SJCRH30 (cell line): Measurements from ENCODE around the gene RGMA. TPM values are rescaled to one million over a fixed set of nuclear protein-coding genes. Genes with fewer than 3 reads are reported as not detected.
"Not testable (repeated sequence)": the region's sequence is repeated elsewhere in the genome, so short reads cannot be mapped to it uniquely, and the experiment has no call there.

ENCODE experiments used
- DNase-seq, 2 experiments: peaks; one replicate each; pipeline ENCODE4 v3.0.0-alpha.2; 2015 to 2020
- H3K27ac ChIP-seq: fragments of 250-450 bp; sonication (Bioruptor Pico); 2 replicates; pipeline ENCODE4 v1.5.1; 2020; ENCODE audit warnings: mild to moderate bottlenecking, moderate library complexity
- H3K27me3 ChIP-seq: fragments of 250-450 bp; sonication (Bioruptor Pico); 2 replicates; pipeline ENCODE4 v1.5.1; 2020; ENCODE audit warnings: mild to moderate bottlenecking, moderate library complexity
- H3K36me3 ChIP-seq: fragments of 250-450 bp; sonication (Bioruptor Pico); 2 replicates; pipeline ENCODE4 v1.5.1; 2020; ENCODE audit warnings: mild to moderate bottlenecking, moderate library complexity
- H3K4me1 ChIP-seq: fragments of 250-450 bp; sonication (Bioruptor Pico); 2 replicates; pipeline ENCODE4 v1.5.1; 2020; ENCODE audit warnings: mild to moderate bottlenecking, moderate library complexity
- H3K4me3 ChIP-seq: fragments of 250-450 bp; sonication (Bioruptor Pico); 2 replicates; pipeline ENCODE4 v1.5.1; 2020; ENCODE audit warnings: mild to moderate bottlenecking, moderate library complexity
- H3K9me3 ChIP-seq: fragments of 250-450 bp; sonication (Bioruptor Pico); replicated peaks from 2 replicates; pipeline ENCODE4 v1.5.1; 2020; ENCODE audit warnings: mild to moderate bottlenecking, moderate library complexity
- total RNA-seq: library from RNA; depleted of rRNA; stranded (reverse); fragments of >200 nt; shearing (Covaris generic); gene quantifications from 2 replicates; pipeline ENCODE4 v1.2.3, GENCODE V29; 2014

The RGMA gene
- total RNA-seq, 1 experiment from 2014 or later: 52.7 TPM

DNA sequence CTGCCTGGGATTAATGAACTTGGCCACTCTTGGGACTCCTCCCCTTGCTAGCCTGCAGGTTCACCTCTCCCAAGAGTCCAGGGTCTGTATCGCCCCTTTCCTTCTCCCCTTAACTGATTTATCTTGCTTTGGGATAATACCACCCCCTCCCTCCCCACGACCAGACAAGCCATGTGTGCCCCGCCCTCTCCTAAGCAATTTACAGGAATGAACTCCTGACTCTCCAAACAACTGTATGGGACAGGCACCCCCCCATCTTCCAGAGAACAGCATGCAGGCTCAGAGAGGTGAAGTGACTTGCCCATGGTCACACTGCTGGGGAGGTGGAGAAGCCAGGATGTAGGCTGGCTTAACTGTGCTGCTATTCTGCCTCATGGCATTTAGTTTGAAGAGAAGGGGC, 46.8 kb downstream of the RGMA start:
- no peak overlapping the region for H3K27ac ChIP-seq

GRCh38 chr15:93041159-93041547, 47.9 kb downstream of the RGMA start:
- H3K27ac ChIP-seq: no peak overlapping the region
- no peaks in the 10 kb centered on the region for H3K27me3 ChIP-seq
- no peak overlapping the region for H3K4me3 ChIP-seq
- H3K9me3 ChIP-seq: peaks cover 4% of the 10 kb centered on the region; the same call in 1 of the 2 replicates
- peaks cover 35% of the 10 kb centered on the region for H3K36me3 ChIP-seq
- DNase-seq: no peak
- peaks cover 15% of the 10 kb centered on the region for H3K4me1 ChIP-seq

More for the DNA sequence above, 46.8 kb downstream of the RGMA start:
- H3K4me1 ChIP-seq: peaks cover 5% of the 10 kb centered on the region
- DNase-seq: no peak
- no peaks in the 10 kb centered on the region for H3K27me3 ChIP-seq
- peaks cover 45% of the 10 kb centered on the region for H3K36me3 ChIP-seq
- peaks cover 8% of the 10 kb centered on the region; the same call in 1 of the 2 replicates for H3K9me3 ChIP-seq
- no peak overlapping the region for H3K4me3 ChIP-seq

DNA sequence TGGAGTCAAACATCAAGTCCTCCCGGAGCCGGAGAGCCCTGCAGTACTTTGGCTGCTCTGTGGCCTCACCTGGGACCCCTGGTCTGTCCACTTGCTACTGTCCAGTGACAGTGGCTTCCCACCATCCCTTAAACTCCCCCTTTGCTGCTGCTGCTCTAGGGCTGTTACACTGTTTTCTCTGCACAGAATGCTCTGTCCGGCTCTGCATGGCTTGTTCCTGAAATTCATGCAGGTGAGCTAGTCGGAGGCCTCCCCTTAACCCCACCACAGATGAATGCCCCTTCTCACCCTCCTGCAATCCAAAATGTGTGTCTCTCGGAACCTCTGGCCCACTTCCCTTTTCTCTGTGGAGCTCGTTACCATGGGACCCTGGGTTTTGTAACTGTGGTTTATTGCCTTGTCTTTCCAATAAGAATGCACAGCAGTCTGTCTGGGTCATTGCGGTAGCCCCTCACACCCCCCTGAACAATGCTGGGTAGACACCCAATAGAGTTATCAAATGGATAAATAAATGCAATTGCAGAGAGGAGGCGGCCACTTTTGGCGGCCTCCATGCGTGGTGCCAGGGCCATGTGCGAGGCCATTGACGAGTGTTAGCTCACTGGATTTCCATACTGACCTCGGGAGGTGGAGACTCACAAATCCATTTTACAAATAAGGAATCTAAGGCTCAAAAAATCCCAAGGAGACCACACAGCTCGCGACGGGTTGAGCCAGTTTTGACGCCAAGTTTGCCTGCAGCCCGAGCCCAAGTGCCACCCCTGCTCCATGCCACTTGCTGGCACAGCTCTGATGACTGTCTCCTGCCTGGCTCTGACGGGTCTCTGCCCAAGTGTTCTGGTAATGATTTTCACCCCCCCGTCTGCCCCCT, 48.5 kb downstream of the RGMA start:
- Histone ChIP-seq H3K4me3 (no peak overlapping the region), H3K27me3 (no peaks in the 10 kb centered on the region), H3K27ac (no peak overlapping the region), H3K4me1 (peaks cover 15% of the 10 kb centered on the region), H3K36me3 (peaks cover 28% of the 10 kb centered on the region), H3K9me3 (no peaks in the 10 kb centered on the region)
- DNase-seq: no peak

GRCh38 chr15:93039562-93040287, 49.3 kb downstream of the RGMA start:
- not testable (repeated sequence) for H3K27me3 ChIP-seq, H3K27ac ChIP-seq, H3K9me3 ChIP-seq, DNase-seq, H3K4me3 ChIP-seq
- Histone ChIP-seq H3K4me1 (peaks cover 15% of the 10 kb centered on the region), H3K36me3 (peaks cover 21% of the 10 kb centered on the region)

- no peaks in the 10 kb centered on the region for H3K9me3 ChIP-seq
- peaks cover 15% of the 10 kb centered on the region for H3K4me1 ChIP-seq
- H3K36me3 ChIP-seq: peaks cover 9% of the 10 kb centered on the region; the same call in 1 of the 2 replicates
- H3K4me3 ChIP-seq: peak overlapping the region; percentile 42
- no peak for DNase-seq
- H3K27ac ChIP-seq: peak overlapping the region; percentile 79
- no peaks in the 10 kb centered on the region for H3K27me3 ChIP-seq
These were observed 50.9 kb downstream of the RGMA start for GRCh38 chr15:93037820-93038705.

DNA sequence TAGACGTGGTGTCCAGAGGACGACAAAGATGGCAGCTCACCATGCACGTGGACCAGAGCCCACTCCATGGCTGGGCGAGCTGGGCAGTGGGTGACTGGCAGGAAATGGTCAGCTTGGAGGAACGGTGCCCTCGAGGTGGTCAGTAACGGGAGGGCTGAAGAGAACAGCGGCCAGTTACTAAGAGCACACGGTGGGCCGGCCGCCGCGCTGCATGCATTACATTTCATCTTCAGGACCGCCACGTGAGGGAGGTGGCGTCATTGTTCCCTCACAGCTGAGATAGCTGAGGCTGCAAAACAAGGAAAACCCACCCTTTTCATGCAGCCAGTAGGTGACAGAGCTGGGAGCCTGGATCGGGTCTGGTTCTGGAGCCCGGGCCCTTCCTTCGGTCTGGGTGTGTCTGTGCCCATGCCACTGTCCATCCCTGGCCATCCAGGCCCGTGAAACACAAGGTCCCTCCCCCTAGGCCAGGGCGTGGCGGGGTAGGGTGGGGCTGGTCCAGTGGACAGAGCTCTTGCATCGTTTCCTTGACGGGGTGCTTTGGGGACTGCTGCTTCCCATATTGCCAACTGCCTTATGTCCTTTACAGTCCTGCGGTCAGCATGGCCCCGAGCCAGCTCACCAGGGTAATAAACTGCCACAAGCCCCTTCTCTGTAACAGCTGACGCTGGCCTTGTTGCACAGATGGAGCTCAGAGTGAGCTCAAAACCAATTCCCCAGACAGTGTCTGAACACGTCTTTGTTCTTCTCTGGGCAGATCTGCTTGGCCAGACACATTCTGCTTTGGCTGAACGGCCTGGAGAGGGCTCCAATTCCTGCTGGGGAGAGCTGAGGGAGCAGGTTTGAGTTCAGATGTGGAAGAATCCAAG, 51.8 kb downstream of the RGMA start:
- DNase-seq: peak; percentile 100
- Histone ChIP-seq H3K4me3 (peak overlapping the region; percentile 42), H3K27ac (peak overlapping the region; percentile 79), H3K27me3 (no peaks in the 10 kb centered on the region), H3K36me3 (peaks cover 2% of the 10 kb centered on the region; the same call in 1 of the 2 replicates), H3K9me3 (no peaks in the 10 kb centered on the region), H3K4me1 (peaks cover 15% of the 10 kb centered on the region)

GRCh38 chr15:93035953-93036810, 52.8 kb downstream of the RGMA start:
- peak; percentile 77 to 80 for DNase-seq
- Histone ChIP-seq H3K4me3 (peak overlapping the region; percentile 33), H3K4me1 (peaks cover 15% of the 10 kb centered on the region), H3K27me3 (no peaks in the 10 kb centered on the region), H3K36me3 (no peaks in the 10 kb centered on the region), H3K27ac (peak overlapping the region; percentile 79), H3K9me3 (no peaks in the 10 kb centered on the region)

GRCh38 chr15:93035092-93035915, 53.7 kb downstream of the RGMA start:
- H3K9me3 ChIP-seq: no peaks in the 10 kb centered on the region
- peaks cover 15% of the 10 kb centered on the region for H3K4me1 ChIP-seq

GRCh38 chr15:93034512-93034911, 54.5 kb downstream of the RGMA start:
- Histone ChIP-seq H3K4me1 (peaks cover 15% of the 10 kb centered on the region), H3K36me3 (no peaks in the 10 kb centered on the region), H3K4me3 (no peak overlapping the region), H3K9me3 (no peaks in the 10 kb centered on the region), H3K27me3 (no peaks in the 10 kb centered on the region), H3K27ac (no peak overlapping the region)
- no peak for DNase-seq

More at GRCh38 chr15:93035092-93035915, 53.7 kb downstream of the RGMA start:
- no peak overlapping the region for H3K4me3 ChIP-seq
- H3K36me3 ChIP-seq: no peaks in the 10 kb centered on the region
- DNase-seq: no peak
- no peaks in the 10 kb centered on the region for H3K27me3 ChIP-seq
- no peak overlapping the region for H3K27ac ChIP-seq

- Histone ChIP-seq H3K9me3 (no peaks in the 10 kb centered on the region), H3K27ac (no peak overlapping the region), H3K4me1 (peaks cover 15% of the 10 kb centered on the region), H3K4me3 (no peak overlapping the region), H3K36me3 (no peaks in the 10 kb centered on the region), H3K27me3 (no peaks in the 10 kb centered on the region)
- DNase-seq: no peak
These were observed 55.5 kb downstream of the RGMA start for GRCh38 chr15:93033434-93034045.

DNA sequence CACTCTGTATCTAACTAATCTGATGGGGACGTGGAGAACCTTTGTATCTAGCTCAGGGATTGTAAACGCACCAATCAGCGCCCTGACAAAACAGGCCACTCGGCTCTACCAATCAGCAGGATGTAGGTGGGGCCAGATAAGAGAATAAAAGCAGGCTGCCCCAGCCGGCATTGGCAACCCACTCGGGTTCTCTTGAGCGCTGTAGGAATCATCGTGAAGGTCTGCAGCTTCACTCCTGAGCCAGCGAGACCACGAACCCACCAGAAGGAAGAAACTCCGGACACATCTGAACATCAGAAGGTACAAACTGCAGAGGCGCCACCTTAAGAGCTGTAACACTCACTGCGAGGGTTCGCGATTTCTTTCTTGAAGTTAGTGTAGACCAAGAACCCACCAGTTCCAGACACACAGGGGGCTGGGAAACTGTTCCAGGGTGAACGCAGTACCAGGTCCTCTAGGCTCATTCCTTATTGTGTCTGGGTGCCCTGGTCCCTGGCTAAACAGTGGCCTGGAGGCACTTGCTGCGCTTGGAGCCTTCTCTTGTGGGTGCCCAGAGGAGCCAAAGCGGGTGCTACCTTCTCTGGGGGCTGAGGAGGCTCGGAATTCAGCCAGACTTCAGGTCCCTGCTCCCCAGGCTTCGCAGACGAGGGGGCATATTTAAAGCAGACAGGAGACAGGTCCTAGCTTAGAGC, 56.4 kb downstream of the RGMA start:
- H3K36me3 ChIP-seq, H3K27me3 ChIP-seq, H3K4me3 ChIP-seq, H3K27ac ChIP-seq, H3K4me1 ChIP-seq, H3K9me3 ChIP-seq, DNase-seq: not testable (repeated sequence)
